GM21423 (cell line): ENCODE results near the gene GULP1.
A peak's percentile ranks its signal among the peaks of the same experiment; 100 is the strongest.

Experiments
- ATAC-seq: cut with Tn5 transposase; IDR thresholded peaks from one replicate; pipeline ENCODE4 v1.9.1; 2021; ENCODE audit warnings: mild to moderate bottlenecking, moderate library complexity; ENCODE audit not compliant: unreplicated experiment

The GULP1 gene

GRCh38 chr2:188365058-188365641 is 73.5 kb downstream of the GULP1 start:
- ATAC-seq: no peak

GRCh38 chr2:188367164-188367563 is 75.5 kb downstream of the GULP1 start:
- ATAC-seq: no peak

GRCh38 chr2:188369365-188369764 is 77.7 kb downstream of the GULP1 start:
- ATAC-seq: peak; percentile 83

GRCh38 chr2:188378371-188378950 is 86.8 kb downstream of the GULP1 start:
- no peak for ATAC-seq

GRCh38 chr2:188379748-188380147 is 88.1 kb downstream of the GULP1 start:
- no peak for ATAC-seq

- no peak for ATAC-seq
Measured at GRCh38 chr2:188380280-188380679, 88.6 kb downstream of the GULP1 start.

- no peak for ATAC-seq
Measured at GRCh38 chr2:188381614-188382013, 89.9 kb downstream of the GULP1 start.

- ATAC-seq: no peak
Measured at GRCh38 chr2:188382107-188382506, 90.4 kb downstream of the GULP1 start.

- no peak for ATAC-seq
Measured at GRCh38 chr2:188383158-188383557, 91.5 kb downstream of the GULP1 start.

- no peak for ATAC-seq
Measured at GRCh38 chr2:188385857-188386256, 94.2 kb downstream of the GULP1 start.

- ATAC-seq: no peak
Measured at GRCh38 chr2:188388831-188389230, 97.2 kb downstream of the GULP1 start.

- ATAC-seq: no peak
Measured at GRCh38 chr2:188391354-188391753, 99.7 kb downstream of the GULP1 start.

- ATAC-seq: no peak
Measured at GRCh38 chr2:188394931-188395472, 103.3 kb downstream of the GULP1 start.

GRCh38 chr2:188395903-188396689 is 104.4 kb downstream of the GULP1 start:
- ATAC-seq: no peak

GRCh38 chr2:188399159-188399558 is 107.5 kb downstream of the GULP1 start:
- ATAC-seq: no peak

GRCh38 chr2:188403676-188404075 is 112.0 kb downstream of the GULP1 start:
- ATAC-seq: no peak

GRCh38 chr2:188404341-188405004 is 112.8 kb downstream of the GULP1 start:
- no peak for ATAC-seq

- ATAC-seq: no peak
Measured at GRCh38 chr2:188406414-188406813, 114.7 kb downstream of the GULP1 start.

GRCh38 chr2:188410504-188411235 is 119.0 kb downstream of the GULP1 start:
- ATAC-seq: no peak

- no peak for ATAC-seq
Measured at GRCh38 chr2:188412190-188412589, 120.5 kb downstream of the GULP1 start.

GRCh38 chr2:188414411-188414810 is 122.7 kb downstream of the GULP1 start:
- ATAC-seq: no peak
